Bronchial epithelial cell (primary cell): Measurements from ENCODE around the gene BCAP31. TPM values are rescaled to one million over a fixed set of nuclear protein-coding genes. Genes with fewer than 3 reads are reported as not detected.

ENCODE experiments used
- DNase-seq: peaks from one replicate; pipeline ENCODE4 v3.0.0-alpha.2; 2010; ENCODE audit warnings: low read depth
- FAIRE-seq: peaks from 2 replicates; lab custom pipeline; 2011; peaks lifted over from hg19 to GRCh38; lab: Jason Lieb, UNC
- H3K27me3 ChIP-seq: 2 replicates; pipeline ENCODE4 v1.5.1; 2011; ENCODE audit warnings: low read length; ENCODE audit not compliant: control insufficient read depth, insufficient read depth
- H3K36me3 ChIP-seq: 2 replicates; pipeline ENCODE4 v1.5.1; 2011; ENCODE audit warnings: low read length; ENCODE audit not compliant: control insufficient read depth, insufficient read depth
- H3K4me3 ChIP-seq: 2 replicates; pipeline ENCODE4 v1.5.1; 2011; ENCODE audit warnings: mild to moderate bottlenecking, low read depth, low read length, control low read depth
- CTCF ChIP-seq: IDR thresholded peaks from 2 replicates; pipeline ENCODE4 v1.5.1; 2011; ENCODE audit warnings: mild to moderate bottlenecking, moderate library complexity, low read length, control low read depth, inconsistent platforms; ENCODE audit not compliant: insufficient read depth, severe bottlenecking
- total RNA-seq: library from RNA; depleted of rRNA; stranded (reverse); fragments of >200 nt; gene quantifications from 2 replicates; pipeline ENCODE4 v1.2.1, GENCODE V29; 2014

Gene BCAP31
- total RNA-seq, 1 donor from 2014 or later, result 300 TPM

GRCh38 chrX:153667281-153667955 is 56.8 kb downstream of the BCAP31 start:
- no peak for DNase-seq

GRCh38 chrX:153665726-153666306 is 58.4 kb downstream of the BCAP31 start:
- no peak for DNase-seq
- H3K27me3 ChIP-seq, result no peaks in the 10 kb centered on the region

More at GRCh38 chrX:153667281-153667955, 56.8 kb downstream of the BCAP31 start:
- TF ChIP-seq CTCF, result no peak
- Histone ChIP-seq H3K4me3 (peak overlapping the region; percentile 5), H3K36me3 (no peaks in the 10 kb centered on the region), H3K27me3 (no peaks in the 10 kb centered on the region)
- FAIRE-seq, result no peak

GRCh38 chrX:153662266-153662665 is 61.9 kb downstream of the BCAP31 start:
- FAIRE-seq (no peak), DNase-seq (peak; percentile 29)

More at GRCh38 chrX:153665726-153666306, 58.4 kb downstream of the BCAP31 start:
- Histone ChIP-seq H3K4me3 (no peak overlapping the region), H3K36me3 (no peaks in the 10 kb centered on the region)
- TF ChIP-seq CTCF, result no peak
- FAIRE-seq, result peak; percentile 64

DNA sequence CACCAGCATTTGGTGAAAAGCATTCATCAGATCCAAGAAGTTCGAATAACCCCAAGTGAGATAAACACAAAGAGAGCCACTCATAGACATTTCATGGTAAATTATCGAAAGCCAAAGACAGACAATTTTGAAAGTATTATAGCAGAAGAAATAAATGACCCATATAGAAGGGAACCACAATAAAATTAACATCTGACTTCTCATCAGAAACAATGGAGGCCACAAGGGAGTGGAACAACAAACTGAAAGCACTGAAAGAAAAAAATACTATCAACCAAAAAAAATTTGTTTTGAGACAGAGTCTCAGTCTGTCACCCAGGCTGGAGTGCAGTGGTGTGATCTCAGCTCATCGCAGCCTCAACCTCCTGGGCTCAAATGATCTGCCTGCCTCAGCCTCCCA is 64.9 kb downstream of the BCAP31 start:
- no peak for FAIRE-seq

More at GRCh38 chrX:153662266-153662665, 61.9 kb downstream of the BCAP31 start:
- no peaks in the 10 kb centered on the region for H3K27me3 ChIP-seq
- TF ChIP-seq CTCF, result peak; percentile 55
- no peaks in the 10 kb centered on the region for H3K36me3 ChIP-seq
- H3K4me3 ChIP-seq, result no peak overlapping the region

DNA sequence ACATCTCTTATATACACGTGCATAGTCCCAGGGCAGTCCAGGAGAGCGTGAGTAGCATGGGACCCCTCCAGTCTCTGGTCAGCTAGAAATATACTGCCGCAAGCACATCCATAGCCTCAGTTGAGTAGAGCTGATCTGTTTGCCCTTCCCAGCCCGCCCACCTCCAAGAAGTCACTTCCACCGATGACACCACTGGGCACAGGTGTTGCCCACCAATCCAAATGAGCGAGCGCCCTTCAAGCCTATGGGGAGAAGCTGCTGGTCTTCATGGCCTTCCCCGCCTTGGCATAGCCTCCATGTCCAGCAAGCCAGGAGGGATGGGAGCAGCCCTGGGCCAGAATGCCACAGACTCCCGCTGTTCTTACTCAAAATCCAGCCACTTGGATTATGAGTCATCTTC is 67.0 kb downstream of the BCAP31 start:
- H3K4me3 ChIP-seq, result no peak overlapping the region
- no peaks in the 10 kb centered on the region for H3K27me3 ChIP-seq
- no peak for FAIRE-seq
- TF ChIP-seq CTCF, result no peak
- DNase-seq, result no peak
- H3K36me3 ChIP-seq, result no peaks in the 10 kb centered on the region

More for the DNA sequence above, 64.9 kb downstream of the BCAP31 start:
- Histone ChIP-seq H3K27me3 (no peaks in the 10 kb centered on the region), H3K4me3 (no peak overlapping the region), H3K36me3 (no peaks in the 10 kb centered on the region)
- no peak for DNase-seq
- no peak for TF ChIP-seq CTCF
